K562 (cell line): ENCODE results near the gene LMF2. TPM values are rescaled to one million over a fixed set of nuclear protein-coding genes. Genes with fewer than 3 reads are reported as not detected.

Experiments used
- COPS2 ChIP-seq: fragments of 450-650 bp; conservative IDR thresholded peaks from 2 replicates; pipeline ENCODE4 v1.6.1; 2016; ENCODE audit warnings: mild to moderate bottlenecking, moderate library complexity
- EGR1 ChIP-seq: fragments of 450-650 bp; conservative IDR thresholded peaks from 2 replicates; pipeline ENCODE4 v1.6.1; 2017; ENCODE audit warnings: mild to moderate bottlenecking
- HMG20A ChIP-seq: fragments of 450-650 bp; formaldehyde crosslinking; conservative IDR thresholded peaks from 2 replicates; pipeline ENCODE4 v1.4.0; 2020; ENCODE audit warnings: mild to moderate bottlenecking, mixed read lengths
- ILK ChIP-seq: fragments of 450-650 bp; IDR thresholded peaks from 2 replicates; pipeline ENCODE4 v1.6.1; 2016; ENCODE audit warnings: missing genetic modification characterization, low read depth, mild to moderate bottlenecking, missing compliant biosample characterization, moderate library complexity, borderline replicate concordance
- KDM4B ChIP-seq, 2 experiments: fragments of 450-650 bp in 1 of 2; sonication (generic) in 1 of 2; IDR thresholded peaks; 2 replicates each; pipeline ENCODE4 v1.6.1; 2016 to 2017; ENCODE audit warnings: borderline replicate concordance in 2 of 2, antibody characterized with exemption in 1 of 2, low read depth in 1 of 2, mild to moderate bottlenecking in 1 of 2
- L3MBTL2 ChIP-seq: fragments of 450-650 bp; IDR thresholded peaks from 2 replicates; pipeline ENCODE4 v1.6.1; 2016; ENCODE audit warnings: mild to moderate bottlenecking, moderate library complexity
- SRSF1 ChIP-seq: fragments of 200-400 bp; formaldehyde crosslinking; IDR thresholded peaks from 2 replicates; pipeline ENCODE4 v1.6.1; 2017; ENCODE audit warnings: mild to moderate bottlenecking, low read depth, low read length, moderate library complexity
- TARDBP ChIP-seq: fragments of 450-650 bp; IDR thresholded peaks from 2 replicates; pipeline ENCODE4 v1.6.1; 2016
- TEAD4 ChIP-seq, 2 experiments: sonication (generic) in 1 of 2; formaldehyde crosslinking in 1 of 2; IDR thresholded peaks; 2 replicates each; pipeline versions ENCODE4 v1.6.1 to v1.8.0; 2012 to 2022; ENCODE audit warnings: borderline replicate concordance in 1 of 2, inconsistent platforms in 1 of 2, low read length in 1 of 2, mild to moderate bottlenecking in 1 of 2, missing genetic modification reagents in 1 of 2
- ZNF239 ChIP-seq: fragments of 250-450 bp; sonication (Bioruptor Pico); IDR thresholded peaks from 2 replicates; pipeline ENCODE4 v1.4.0; 2020; ENCODE audit warnings: mild to moderate bottlenecking
- ZNF41 ChIP-seq: fragments of 250-450 bp; sonication (Bioruptor Pico); conservative IDR thresholded peaks from 2 replicates; pipeline ENCODE4 v1.4.0; 2020; ENCODE audit warnings: mild to moderate bottlenecking
- polyA plus RNA-seq, 8 experiments: library from polyadenylated mRNA; depleted of rRNA in 4 of 8; stranded (reverse) in 5 of 8; unstranded in 3 of 8; fragments of >200 nt; fragmentation: Nextera tagmentation in 2 of 8; fragmentation: Illumina TruSeq in 1 of 8; extraction: Ambion mirVana in 2 of 8; extraction: Trizol in 1 of 8; gene quantifications; 2 replicates each; pipeline versions ENCODE4 v1.2.1 to v1.2.3, GENCODE V29; 2011 to 2014; ENCODE audit warnings: inconsistent platforms in 1 of 8, missing spikeins in 1 of 8
- total RNA-seq, 7 experiments: library from RNA; depleted of rRNA in 6 of 7; stranded (reverse); fragments of >200 nt in 6 of 7; fragmentation: Illumina TruSeq in 2 of 7; extraction: Trizol in 2 of 7; gene quantifications; 2 replicates each; pipeline versions ENCODE4 v1.2.1 to v1.2.3, GENCODE V29; 2011 to 2021; ENCODE audit warnings: low replicate concordance in 1 of 7
- TF ChIP-seq, protein P1 (sequence below): fragments of 250-450 bp; sonication (Bioruptor Pico); IDR thresholded peaks from 2 replicates; pipeline ENCODE4 v1.4.0; 2020; ENCODE audit warnings: mild to moderate bottlenecking, moderate library complexity
- TF ChIP-seq, protein P2 (sequence below): fragments of 250-450 bp; sonication (Bioruptor Pico); IDR thresholded peaks from 2 replicates; pipeline ENCODE4 v1.4.0; 2020; ENCODE audit warnings: borderline replicate concordance
- TF ChIP-seq, protein P3 (sequence below): IDR thresholded peaks from 2 replicates; pipeline ENCODE4 v1.6.1; 2016; ENCODE audit warnings: missing genetic modification characterization, missing compliant biosample characterization
- TF ChIP-seq, protein P4 (sequence below): fragments of 450-650 bp; IDR thresholded peaks from 2 replicates; pipeline ENCODE4 v1.6.1; 2018; ENCODE audit not compliant: partially characterized antibody
- TF ChIP-seq, protein P5 (sequence below): fragments of 250-450 bp; sonication (Bioruptor Pico); IDR thresholded peaks from 2 replicates; pipeline ENCODE4 v1.4.0; 2020; ENCODE audit warnings: mild to moderate bottlenecking, moderate library complexity, borderline replicate concordance

The LMF2 gene
- total and polyA plus RNA-seq, 9 of the 15 experiments (the other 6 are each of a cell fraction or from before 2014, with no cell fraction given), result 0.08 to 37.1 (median 7.6) TPM

DNA sequence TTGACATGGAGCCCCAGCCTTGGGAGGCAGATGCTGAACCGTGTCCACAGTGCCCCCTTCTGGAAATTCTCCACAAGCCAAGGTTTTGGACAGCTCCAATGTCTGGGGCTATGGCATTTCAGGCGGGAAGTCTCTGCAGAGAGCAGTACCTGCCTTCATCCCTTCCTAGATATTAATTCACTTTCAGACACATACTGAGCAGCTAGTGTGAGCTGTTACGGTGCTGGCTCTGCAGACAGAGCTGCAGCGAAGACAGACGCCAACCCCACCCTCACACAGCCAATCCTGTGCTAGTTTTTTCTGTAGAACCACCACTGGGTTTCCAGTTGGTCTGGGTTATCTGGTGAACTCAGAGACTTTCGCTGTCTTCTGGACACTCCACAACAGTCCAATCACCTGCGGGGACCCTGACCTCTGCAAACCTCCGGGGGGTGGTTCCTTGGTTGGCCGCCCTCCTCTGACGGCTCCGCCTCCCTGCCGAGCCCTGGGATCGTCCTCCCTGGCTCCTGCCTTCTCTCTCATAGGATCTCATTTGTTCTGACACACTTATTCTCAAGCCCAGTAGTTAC lies 9.1 kb downstream of the LMF2 start (continued):
- TF ChIP-seq, protein P1, sequence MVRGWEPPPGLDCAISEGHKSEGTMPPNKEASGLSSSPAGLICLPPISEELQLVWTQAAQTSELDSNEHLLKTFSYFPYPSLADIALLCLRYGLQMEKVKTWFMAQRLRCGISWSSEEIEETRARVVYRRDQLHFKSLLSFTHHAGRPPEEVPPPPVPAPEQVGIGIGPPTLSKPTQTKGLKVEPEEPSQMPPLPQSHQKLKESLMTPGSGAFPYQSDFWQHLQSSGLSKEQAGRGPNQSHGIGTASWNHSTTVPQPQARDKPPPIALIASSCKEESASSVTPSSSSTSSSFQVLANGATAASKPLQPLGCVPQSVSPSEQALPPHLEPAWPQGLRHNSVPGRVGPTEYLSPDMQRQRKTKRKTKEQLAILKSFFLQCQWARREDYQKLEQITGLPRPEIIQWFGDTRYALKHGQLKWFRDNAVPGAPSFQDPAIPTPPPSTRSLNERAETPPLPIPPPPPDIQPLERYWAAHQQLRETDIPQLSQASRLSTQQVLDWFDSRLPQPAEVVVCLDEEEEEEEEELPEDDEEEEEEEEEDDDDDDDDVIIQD, result no peak
- TF ChIP-seq HMG20A, result no peak
- TF ChIP-seq, protein P2, sequence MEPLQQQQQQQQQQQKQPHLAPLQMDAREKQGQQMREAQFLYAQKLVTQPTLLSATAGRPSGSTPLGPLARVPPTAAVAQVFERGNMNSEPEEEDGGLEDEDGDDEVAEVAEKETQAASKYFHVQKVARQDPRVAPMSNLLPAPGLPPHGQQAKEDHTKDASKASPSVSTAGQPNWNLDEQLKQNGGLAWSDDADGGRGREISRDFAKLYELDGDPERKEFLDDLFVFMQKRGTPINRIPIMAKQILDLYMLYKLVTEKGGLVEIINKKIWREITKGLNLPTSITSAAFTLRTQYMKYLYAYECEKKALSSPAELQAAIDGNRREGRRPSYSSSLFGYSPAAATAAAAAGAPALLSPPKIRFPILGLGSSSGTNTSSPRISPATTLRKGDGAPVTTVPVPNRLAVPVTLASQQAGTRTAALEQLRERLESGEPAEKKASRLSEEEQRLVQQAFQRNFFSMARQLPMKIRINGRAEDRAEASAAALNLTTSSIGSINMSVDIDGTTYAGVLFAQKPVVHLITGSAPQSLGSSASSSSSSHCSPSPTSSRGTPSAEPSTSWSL (CRISPR knock-in tag), result no peak
- no peak for TF ChIP-seq ZNF239 (CRISPR knock-in tag)
- TF ChIP-seq TARDBP, result no peak
- TF ChIP-seq, protein P3, sequence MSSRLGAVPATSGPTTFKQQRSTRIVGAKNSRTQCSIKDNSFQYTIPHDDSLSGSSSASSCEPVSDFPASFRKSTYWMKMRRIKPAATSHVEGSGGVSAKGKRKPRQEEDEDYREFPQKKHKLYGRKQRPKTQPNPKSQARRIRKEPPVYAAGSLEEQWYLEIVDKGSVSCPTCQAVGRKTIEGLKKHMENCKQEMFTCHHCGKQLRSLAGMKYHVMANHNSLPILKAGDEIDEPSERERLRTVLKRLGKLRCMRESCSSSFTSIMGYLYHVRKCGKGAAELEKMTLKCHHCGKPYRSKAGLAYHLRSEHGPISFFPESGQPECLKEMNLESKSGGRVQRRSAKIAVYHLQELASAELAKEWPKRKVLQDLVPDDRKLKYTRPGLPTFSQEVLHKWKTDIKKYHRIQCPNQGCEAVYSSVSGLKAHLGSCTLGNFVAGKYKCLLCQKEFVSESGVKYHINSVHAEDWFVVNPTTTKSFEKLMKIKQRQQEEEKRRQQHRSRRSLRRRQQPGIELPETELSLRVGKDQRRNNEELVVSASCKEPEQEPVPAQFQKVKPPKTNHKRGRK, result no peak
- TF ChIP-seq, protein P4, sequence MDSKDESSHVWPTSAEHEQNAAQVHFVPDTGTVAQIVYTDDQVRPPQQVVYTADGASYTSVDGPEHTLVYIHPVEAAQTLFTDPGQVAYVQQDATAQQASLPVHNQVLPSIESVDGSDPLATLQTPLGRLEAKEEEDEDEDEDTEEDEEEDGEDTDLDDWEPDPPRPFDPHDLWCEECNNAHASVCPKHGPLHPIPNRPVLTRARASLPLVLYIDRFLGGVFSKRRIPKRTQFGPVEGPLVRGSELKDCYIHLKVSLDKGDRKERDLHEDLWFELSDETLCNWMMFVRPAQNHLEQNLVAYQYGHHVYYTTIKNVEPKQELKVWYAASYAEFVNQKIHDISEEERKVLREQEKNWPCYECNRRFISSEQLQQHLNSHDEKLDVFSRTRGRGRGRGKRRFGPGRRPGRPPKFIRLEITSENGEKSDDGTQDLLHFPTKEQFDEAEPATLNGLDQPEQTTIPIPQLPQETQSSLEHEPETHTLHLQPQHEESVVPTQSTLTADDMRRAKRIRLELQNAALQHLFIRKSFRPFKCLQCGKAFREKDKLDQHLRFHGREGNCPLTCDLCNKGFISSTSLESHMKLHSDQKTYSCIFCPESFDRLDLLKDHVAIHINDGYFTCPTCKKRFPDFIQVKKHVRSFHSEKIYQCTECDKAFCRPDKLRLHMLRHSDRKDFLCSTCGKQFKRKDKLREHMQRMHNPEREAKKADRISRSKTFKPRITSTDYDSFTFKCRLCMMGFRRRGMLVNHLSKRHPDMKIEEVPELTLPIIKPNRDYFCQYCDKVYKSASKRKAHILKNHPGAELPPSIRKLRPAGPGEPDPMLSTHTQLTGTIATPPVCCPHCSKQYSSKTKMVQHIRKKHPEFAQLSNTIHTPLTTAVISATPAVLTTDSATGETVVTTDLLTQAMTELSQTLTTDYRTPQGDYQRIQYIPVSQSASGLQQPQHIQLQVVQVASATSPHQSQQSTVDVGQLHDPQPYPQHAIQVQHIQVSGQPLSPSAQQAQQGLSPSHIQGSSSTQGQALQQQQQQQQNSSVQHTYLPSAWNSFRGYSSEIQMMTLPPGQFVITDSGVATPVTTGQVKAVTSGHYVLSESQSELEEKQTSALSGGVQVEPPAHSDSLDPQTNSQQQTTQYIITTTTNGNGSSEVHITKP, result peak; percentile 84
- TF ChIP-seq EGR1, result no peak
- no peak for TF ChIP-seq ILK (tag)
- TF ChIP-seq L3MBTL2, result peak; percentile 39; the same call in 1 of the 2 replicates
- TF ChIP-seq ZNF41, result no peak
- no peak for TF ChIP-seq KDM4B (IDR thresholded peaks at IDR 0.05; ENCODE audit: borderline replicate concordance in 2 of 2, low read depth in 1 of 2)
- TF ChIP-seq TEAD4 (IDR thresholded peaks at IDR 0.05; ENCODE audit: low read length), result peak; percentile 25; the same call in 1 of the 2 replicates
- no peak for TF ChIP-seq TEAD4 (CRISPR knock-in tag; IDR thresholded peaks at IDR 0.05; ENCODE audit: borderline replicate concordance)
- TF ChIP-seq, protein P5, sequence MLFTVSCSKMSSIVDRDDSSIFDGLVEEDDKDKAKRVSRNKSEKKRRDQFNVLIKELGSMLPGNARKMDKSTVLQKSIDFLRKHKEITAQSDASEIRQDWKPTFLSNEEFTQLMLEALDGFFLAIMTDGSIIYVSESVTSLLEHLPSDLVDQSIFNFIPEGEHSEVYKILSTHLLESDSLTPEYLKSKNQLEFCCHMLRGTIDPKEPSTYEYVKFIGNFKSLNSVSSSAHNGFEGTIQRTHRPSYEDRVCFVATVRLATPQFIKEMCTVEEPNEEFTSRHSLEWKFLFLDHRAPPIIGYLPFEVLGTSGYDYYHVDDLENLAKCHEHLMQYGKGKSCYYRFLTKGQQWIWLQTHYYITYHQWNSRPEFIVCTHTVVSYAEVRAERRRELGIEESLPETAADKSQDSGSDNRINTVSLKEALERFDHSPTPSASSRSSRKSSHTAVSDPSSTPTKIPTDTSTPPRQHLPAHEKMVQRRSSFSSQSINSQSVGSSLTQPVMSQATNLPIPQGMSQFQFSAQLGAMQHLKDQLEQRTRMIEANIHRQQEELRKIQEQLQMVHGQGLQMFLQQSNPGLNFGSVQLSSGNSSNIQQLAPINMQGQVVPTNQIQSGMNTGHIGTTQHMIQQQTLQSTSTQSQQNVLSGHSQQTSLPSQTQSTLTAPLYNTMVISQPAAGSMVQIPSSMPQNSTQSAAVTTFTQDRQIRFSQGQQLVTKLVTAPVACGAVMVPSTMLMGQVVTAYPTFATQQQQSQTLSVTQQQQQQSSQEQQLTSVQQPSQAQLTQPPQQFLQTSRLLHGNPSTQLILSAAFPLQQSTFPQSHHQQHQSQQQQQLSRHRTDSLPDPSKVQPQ (CRISPR knock-in tag), result no peak
- TF ChIP-seq COPS2, result no peak
- TF ChIP-seq SRSF1, result no peak
